Activated CD4-positive, alpha-beta T cell treated with anti-CD3 and anti-CD28 coated beads, Interleukin-2, amount 50 U/mL, for 4 hours (primary cell): ENCODE results near the gene GRB2.
"Not testable (repeated sequence)": the region's sequence is repeated elsewhere in the genome, so short reads cannot be mapped to it uniquely, and the experiment has no call there.

Source experiments
- DNase-seq, 2 experiments: peaks; one replicate each; pipeline ENCODE4 v3.0.0-alpha.2; 2020

The GRB2 gene

GRCh38 chr17:75315541-75316243 lies 89.8 kb downstream of the GRB2 start:
- no peak for DNase-seq

DNA sequence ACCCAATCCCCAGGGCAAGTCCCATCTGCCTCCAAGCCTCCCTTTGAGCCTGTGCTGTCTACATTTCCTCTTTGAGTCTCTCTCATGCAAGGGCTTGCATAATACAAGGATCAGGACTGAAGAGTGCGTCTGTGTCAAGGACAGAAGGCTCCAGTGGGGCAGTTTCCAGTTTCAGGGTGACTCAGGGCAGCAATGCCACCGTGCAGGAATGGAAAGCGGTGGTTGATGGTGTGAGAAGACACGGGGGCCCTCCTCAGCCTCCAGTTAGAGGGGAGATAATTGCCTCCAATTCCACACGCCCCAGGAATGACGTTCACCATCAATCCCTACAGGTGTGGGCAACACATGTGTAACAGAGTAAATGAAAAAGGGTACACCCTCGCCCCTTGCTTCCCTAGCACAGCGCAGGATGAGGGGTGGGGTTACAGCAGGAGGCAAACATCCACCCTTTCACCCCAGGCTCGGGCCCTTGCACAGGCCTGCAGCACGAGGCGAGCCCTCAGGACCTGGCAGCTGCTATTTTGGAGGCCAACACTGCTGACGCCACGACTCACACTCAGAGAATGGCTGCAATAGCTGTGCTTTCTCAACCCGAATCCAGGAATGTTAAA lies 91.4 kb downstream of the GRB2 start:
- DNase-seq, result no peak

- no peak for DNase-seq
Measured at GRCh38 chr17:75308732-75309629, 96.5 kb downstream of the GRB2 start.

GRCh38 chr17:75307957-75308731 lies 97.3 kb downstream of the GRB2 start:
- no peak for DNase-seq

DNA sequence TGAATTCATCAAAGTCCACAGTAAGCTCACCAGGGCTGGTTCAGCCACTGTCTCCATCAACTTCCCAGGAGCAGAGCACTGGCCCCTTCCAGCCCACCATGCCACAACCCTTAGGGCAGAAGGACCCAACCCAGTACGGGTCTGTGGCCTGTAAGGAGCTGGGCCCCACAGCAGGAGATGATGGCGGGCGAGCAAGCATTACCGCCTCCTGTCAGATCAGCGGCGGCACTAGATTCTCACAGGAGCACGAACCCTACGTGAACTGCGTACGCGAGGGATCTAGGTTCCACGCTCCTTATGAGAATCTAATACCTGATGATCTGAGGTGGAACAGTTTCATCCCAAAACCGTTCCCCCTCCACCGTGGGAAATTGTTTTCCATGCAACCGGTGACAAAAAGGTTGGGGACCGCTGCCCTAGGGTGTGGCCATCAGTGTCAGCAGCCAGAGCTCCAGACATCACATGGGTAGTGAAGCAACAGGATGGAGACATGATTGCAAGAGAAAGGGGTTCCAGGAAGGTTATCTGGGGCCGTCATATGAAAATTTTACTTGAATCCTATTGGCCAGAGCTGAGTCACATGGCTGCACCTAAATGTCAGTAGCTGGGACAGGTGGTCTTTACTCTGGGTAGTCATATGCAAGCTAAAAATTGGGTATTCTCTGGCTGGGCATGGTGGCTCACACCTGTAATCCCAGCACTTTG lies 103.8 kb downstream of the GRB2 start:
- no peak for DNase-seq

DNA sequence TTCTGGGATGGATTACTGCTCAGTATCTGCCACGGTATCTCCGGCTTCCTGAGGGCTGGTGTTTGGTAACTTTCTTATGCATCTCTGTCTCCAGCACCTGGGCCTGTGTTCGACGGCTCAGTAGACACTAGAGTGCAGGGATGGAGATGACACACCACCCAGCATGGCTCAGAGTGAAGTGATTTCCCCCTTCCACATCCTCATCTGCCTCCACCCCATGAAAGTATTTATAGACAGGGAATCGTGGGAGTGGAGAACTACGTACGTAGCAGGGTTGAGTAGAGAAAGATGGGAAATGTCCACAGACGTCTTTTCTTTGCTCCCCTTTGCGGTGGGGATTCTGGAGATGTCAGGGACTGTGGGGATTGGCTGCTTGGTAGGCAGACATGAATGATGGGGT lies 104.4 kb downstream of the GRB2 start:
- DNase-seq, result no peak

DNA sequence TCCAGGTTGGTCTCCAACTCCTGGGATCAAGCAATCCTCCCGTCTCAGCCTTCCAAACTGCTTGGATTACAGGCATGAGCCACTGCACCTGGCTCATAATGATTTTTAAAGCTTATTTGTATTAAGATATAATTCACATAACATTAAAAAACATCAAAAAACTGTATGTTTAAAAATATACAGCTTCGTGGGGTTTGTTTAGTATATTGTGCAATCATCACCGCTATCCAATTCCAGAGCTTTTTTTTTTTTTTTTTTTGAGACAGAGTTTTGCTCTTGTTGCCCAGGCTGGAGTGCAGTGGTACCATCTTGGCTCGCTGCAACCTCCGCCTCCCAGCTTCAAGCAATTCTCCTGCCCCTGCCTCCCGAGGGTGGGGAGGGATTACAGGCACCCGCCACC lies 105.2 kb downstream of the GRB2 start:
- no peak for DNase-seq

- no peak for DNase-seq
Measured at GRCh38 chr17:75295201-75296158, 110.0 kb downstream of the GRB2 start.

GRCh38 chr17:75292810-75293448 lies 112.5 kb downstream of the GRB2 start:
- not testable (repeated sequence) for DNase-seq

DNA sequence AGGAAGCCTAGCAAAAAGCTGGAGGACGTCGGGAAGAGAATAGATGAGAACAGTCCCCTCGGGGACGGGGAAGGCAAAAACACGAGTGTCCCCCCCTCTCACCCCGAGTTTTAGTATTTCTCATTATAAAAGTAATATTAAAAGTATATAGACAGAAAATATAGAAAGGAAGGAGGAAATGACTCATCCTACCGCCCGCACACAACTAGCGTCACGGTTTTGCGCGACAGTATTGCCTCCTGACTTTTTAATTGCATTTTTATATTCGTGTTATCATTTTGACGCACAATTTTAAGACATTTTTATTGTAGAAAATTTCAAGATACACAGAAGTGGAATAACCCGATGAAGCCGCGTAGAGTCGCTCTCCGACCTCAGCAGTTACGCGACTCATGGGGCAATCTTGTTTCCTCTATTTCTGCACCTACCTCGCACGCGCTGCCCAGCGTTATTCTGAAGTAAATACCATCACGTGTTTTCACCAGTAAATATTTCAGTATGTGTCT lies 115.6 kb downstream of the GRB2 start:
- peak; percentile 68 for DNase-seq

DNA sequence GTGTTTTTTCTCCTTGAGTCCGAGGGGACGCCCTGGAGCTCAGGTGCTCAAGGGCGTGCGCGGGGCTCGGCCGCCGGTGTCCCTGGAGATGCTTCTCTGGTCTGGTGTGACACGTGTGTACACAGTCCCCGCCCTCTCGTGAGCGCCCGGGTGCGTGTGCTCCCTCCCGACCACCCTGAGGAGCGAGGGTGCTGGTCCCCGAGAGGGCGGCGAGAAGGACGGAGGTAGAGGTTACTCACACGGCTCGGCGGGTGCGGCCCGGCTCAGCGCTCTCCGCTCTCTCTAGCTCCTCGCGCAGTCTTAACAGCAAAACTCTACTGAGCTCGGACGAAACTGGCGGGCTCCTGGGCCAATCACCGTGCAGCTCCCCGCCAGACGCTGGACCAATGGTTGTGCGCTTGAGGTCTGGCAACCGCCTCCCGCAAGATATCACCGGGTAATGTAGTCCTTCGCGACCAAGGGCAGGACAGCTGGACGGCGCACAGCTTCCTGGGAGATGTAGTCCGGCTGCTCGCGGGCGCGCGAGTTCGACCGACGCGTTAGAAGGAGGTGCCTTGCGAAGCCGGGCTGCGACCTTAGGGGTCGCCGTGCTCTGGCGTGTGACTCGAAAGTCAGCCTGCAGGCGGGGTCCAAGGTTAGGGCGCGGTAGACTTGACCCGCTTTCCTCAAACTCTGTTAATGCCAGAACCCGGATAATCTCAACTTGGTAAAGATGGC lies 116.2 kb downstream of the GRB2 start, which contains the start of gene SLC25A19:
TSS of gene SLC25A19 (minus strand) at position 319 of the 717 bp plus-strand sequence. CDS start 2,669 bp downstream, outside the sequence.
- peak; percentile 93 to 95 for DNase-seq

DNA sequence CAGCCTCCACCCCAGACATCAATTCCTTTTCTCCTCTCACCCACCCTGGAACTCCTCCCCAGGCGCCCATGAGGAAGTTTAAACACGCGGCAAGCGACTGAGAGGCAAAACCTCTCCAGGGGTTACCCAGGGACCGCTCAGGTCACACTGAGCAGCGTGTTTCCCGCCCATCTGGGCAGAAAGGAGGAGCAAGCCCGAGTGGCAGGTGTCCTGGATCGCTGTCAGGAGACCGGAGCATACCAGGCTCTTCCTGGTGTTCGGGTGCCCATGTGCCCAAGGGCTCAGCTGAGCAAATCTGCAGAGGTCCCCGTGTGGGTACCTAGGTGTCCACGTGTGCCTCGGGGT lies 116.7 kb downstream of the GRB2 start:
- DNase-seq, result no peak

GRCh38 chr17:75288359-75288758 lies 117.1 kb downstream of the GRB2 start:
- DNase-seq, result no peak

DNA sequence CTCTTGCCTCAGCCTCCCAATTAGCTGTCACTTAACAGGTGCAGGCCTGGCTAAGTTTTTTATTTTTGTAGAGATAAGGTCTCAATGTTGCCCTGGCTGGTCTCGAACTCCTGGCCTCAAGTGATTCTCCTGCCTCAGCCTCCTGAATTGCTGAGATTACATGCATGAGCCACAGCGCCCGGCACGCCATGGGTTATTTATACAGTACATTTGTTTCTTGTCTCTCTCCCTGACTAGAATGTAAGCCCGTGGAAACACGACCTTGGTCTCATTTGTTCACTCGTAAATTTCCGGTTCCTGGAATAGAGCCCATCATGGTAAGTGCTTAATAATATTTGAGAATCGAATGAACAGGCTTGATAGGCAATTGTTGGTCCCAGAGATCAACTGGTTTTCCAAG lies 118.3 kb downstream of the GRB2 start:
- no peak for DNase-seq

DNA sequence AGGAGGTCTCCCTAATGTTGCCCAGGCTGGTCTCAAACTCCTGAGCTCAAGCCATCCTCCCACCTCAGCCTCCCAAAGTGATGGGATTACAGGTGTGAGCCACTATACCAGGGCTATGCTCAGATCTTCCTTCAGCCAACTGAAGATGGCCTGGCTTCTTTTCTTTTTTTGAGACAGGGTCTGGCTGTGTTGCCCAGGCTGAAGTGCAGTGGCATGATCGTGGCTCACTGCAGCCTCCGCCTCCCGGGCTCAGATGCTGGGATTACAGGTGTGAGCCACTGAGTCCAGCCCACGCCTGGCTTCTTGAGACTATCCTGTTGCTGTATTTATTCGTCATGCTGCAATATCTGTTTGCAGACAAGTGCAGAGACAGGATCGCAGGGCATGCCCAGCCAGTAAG lies 120.4 kb downstream of the GRB2 start:
- no peak for DNase-seq

- DNase-seq, result not testable (repeated sequence)
Measured at GRCh38 chr17:75280189-75280588, 125.3 kb downstream of the GRB2 start.

GRCh38 chr17:75277664-75278071 lies 127.8 kb downstream of the GRB2 start:
- DNase-seq, result no peak

DNA sequence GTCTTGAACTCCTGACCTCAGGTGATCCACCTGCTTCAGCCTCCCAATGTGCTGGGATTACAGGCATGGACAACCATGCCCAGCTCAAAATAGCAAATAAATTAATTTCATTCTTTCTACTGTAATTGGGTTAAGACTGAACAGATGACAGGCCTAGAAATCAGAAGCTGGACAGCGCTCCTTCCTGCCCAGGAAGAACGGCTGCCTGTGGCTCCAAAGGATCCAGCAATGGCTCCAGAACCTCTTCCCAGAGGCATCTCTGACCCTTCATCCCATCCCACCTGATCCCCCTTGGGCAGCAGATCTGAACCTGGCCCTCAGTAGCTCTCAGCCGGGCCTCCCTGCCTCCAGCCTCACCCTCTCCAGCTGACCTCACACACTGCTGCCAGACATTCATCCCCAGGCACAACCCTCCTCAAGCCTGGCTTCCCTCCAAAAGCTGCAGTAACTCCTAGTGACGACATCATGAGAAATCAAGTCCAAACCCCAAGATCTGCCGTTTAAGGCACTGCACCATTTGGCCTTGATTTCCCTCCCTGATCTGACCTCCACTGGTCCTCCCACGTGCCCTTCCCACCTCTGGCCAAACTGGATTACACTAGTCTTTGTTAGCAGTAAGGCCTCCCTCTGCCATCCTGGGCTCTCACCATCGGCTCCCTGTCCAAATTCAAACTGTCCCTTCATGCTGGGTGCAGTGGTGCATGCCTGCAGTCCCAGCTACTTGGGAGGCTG lies 131.3 kb downstream of the GRB2 start:
- DNase-seq, result no peak

- no peak for DNase-seq
Measured at GRCh38 chr17:75272848-75273184, 132.7 kb downstream of the GRB2 start.
